ENCODE results near the gene AMFR.

The AMFR gene

DNA sequence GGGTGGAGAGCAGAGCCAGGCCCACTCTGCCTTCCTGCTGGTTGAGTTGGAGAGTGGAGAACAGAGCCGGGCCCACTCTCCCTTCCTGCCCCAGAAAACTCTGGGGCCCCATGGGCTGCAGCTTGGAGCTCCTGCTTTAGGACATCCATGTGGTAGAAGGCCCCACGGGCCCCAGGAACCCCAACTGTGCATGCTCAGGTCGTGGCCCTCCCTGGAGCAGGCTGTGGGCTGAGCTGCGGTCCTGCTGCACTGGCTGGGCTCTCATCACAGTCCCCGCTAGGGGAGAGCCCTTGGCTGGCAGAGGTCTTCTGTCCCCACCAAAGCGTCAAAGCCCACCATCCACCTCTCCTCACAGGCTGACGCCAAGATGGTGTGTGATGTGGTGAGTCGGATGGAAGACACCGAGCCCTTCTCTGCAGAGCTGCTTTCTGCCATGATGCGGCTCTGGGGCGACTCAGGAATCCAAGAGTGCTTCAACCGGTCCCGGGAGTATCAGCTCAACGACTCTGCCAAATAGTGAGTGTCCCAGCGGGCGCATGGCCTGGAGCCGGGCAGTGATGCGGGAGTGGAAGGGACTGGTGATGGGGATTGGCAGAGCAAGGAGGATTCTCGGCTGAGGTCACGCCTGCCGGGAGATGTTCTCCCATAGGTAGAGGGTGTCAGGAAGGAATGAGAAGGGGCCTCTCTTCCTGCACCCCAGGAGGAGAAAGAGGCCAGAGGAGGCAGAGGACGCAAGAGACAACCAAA is 96.9 kb downstream of the AMFR start:
- DNase-seq = no peak

GRCh38 chr16:56327929-56328258 is 97.5 kb downstream of the AMFR start:
- no peak for DNase-seq

DNA sequence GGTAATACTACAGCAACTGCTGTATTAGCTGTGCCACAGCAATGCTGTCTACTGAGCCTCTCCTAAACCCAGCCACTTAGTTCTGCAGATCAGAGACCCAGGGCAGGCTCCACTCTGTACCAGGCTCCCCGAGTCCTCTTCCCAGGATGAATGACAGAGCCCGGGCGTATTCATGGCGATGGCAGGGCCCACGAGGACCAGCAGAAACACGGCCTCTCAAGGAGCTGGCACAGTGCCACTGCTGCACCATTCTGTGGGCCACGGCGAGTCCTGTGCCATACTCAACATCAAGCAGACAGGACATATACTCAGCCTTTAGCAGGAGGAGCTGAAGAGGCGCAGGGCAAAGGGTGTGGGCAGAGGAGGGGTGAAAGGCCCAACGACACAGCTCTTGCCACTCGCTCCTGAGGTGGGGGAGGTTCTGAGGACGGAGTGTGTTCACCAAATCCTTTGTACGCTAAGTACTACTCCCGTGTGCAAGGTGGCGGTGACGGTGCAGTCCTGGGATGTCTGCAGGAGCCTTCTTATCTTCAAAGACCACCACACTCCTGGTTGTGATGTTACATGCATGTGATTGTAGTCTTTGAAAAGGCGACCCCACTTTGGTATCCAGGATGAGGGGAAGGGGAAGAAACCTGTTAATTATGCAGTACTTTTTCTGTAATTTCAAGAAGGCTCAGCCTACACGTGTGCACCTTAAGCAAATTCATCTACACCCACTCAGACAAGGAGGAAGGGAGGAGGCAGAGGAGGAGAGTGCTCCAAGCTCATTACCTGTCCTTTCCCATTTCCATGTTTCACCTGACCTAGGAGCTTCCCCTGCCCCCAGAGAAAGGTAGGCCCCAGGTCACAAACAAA is 98.0 kb downstream of the AMFR start:
- no peak for DNase-seq

- no peak for DNase-seq
These were observed 99.4 kb downstream of the AMFR start for GRCh38 chr16:56325956-56326355.

DNA sequence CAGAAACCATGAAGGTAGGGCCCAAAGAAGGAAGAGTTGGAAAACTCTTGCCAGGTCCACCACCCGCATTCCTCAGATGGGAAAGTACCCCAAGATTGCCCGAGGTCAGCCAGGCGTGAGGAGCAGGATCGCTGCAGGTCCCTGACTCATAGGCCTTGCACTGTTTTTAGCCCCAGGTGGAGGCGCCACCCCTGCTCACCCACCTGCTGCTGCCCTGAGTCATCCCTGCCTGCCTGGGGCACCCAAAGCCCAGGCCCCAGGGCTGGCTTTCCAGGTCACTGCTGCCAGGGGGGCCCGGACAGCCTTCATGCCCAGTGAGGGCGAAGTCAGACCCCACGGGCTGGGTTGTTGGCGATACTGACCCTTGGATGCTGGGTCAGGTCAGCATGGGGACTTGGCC is 100.9 kb downstream of the AMFR start:
- DNase-seq = no peak

- no peak for DNase-seq
These were observed 103.8 kb downstream of the AMFR start for GRCh38 chr16:56321571-56321970.

DNA sequence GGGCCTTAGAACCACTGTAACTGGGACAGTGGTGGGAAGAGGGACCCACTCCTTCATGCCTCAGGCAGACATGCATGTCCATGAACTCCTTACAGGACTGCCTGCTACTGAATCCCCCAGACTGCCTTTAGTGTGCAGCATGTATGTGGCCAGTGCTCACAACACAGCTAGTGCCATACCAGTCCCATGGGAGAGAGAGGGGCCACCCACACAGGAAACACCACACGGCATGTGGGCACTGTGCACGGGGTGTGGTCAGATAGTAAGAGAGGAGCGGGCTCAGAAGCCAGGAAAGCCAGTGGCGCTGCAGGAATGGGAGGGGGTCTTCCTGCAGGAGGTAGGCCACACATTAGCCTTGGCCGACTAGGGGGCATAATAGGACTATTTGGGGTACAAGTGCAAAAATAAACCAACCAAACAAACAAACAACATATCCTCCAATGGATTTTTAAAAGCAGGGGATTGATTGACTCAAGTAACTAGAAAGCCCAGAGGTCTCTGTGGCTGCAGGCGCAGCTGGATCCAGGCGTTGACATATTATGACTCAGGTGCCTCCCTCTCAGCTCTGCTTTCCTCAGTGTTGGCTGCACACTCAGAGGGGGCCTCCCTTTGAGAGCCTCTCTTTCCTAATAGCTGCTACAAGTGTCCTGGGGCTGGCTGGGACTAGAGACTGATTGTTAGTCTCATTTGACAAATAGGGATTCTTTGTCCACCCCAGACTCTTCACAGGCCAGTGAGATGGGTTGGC is 104.4 kb downstream of the AMFR start:
- DNase-seq = no peak

DNA sequence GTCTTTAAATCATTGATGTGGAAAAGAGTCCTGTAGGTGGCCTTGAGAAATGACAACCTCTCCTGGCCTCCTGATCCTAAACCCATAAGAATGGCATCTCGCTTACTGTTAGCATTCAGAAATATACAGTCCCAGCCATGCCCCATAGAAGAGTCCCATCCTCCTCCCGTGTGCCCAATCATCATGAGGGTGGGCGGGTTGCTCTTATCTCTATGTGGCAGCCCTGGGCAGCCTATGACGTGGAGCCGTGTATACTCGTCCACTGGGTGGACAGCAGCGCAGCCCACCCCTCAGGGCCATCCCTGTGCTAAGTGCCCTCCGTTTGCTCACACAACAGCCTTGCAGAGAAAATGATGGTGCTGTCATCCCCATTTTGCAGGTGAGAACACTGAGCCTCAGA is 105.3 kb downstream of the AMFR start:
- no peak for DNase-seq

- no peak for DNase-seq
These were observed 106.0 kb downstream of the AMFR start for GRCh38 chr16:56319376-56319775.

DNA sequence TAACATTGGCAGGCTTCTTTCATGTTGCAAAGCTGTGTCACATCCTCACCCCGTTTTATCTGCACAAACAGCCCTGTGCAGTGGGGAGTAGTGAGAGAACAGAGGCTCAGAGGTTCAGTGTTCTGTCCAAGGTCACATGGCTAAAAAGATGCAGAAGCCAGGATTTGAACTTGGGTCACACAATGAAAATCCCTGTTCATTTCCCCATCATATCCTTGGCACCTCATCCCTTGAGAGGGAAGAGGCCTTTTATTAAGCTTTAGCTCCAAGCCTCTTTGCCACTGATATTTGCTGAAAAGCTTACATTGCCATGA is 106.6 kb downstream of the AMFR start:
- no peak for DNase-seq

DNA sequence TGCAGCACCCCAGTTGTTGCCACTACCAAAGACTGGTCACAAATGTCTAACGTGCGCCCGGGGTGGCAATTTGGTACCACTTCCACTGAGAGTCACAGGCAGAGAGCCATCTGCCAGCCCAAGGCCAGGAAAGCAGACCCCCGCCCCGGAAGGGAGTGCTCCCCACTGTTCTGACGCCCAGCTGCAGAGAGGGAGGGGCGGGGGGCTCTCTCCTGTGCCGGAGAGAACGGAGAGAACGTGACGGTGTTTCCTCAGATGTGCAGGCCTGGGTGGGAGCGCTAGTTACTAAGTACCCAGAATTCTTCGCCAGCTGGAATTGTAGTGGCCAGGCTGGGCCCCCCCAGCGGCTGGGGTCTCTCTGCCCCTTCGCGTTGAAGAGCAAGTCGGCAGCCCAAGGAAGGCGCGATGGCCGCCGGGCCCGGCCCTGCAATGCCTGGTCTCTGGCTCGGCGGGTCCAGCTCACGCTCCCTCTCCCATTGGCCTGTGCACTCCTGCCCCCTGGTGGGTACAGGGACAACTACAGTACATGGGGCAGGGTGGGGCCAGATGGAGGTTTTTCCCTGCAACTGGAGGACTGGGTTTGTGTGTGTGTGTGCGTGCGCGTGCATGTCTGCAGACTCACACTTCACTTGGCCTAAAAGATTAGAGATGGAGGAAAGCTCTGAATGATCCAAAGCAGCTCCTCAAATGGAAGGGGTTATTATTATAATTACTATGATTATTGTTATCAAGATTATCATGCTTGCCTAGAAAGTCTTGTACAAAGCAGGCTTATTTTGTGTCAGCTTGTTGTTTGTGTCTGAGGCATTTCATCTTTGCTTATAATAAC is 107.1 kb downstream of the AMFR start:
- peak; percentile 77 for DNase-seq

DNA sequence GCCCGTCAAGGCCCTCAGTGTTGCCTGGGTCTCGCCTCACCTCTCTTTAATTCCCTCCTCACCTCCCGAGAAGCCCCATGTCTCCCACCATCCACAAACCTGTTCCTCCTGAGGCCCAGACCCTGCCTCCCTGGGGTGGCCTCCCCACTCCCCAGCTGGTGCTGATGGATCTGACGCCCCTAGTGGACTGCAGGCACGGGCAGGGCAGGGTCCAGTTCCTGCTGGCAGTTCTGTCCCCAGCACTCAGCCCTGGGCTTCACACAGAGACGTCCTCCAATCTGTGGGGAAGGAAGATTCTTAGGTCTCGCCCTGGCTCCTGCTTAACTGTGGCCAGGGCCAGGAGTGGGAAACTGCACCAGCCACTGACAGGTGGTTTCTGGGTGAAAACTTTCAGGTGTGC is 108.8 kb downstream of the AMFR start:
- DNase-seq = no peak

GRCh38 chr16:56315955-56316354 is 109.4 kb downstream of the AMFR start:
- no peak for DNase-seq

- no peak for DNase-seq
These were observed 111.0 kb downstream of the AMFR start for GRCh38 chr16:56314244-56314850.

DNA sequence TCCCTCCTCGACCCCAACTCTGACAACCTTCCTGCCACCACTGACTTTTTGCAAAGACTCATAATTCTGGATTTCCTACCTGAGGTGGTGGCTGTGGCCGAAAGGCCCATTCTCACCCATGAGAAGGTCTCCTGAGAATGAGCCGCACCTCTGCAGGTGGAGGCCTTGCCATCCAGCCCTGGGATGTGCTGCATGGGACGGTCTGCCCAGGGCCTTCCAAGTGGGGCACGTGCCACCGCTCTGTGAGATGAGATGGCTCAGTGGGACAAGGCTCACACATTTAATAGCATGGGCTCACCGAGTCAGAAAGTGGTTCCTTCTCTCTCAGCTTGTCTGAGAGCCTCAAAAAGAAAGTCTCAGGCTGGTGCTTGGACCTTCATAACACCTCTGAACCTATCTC is 112.8 kb downstream of the AMFR start:
- DNase-seq = no peak

DNA sequence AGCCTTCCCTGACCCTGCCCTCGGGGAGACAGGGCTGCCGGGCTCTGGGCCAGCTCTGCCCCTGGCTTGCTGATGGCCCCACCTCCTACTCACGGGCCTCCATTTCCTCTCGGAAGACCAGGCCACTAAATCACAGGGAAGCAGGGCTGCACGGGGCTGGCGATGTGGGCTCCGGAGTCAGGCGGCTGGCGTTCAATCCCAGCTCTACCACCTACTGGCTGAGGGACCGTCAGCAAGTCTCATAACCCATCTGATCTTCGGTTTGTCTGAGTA is 113.4 kb downstream of the AMFR start:
- no peak for DNase-seq
